ENCODE data around the gene EXOC5.

Gene EXOC5

GRCh38 chr14:57169901-57170300 is 98.8 kb downstream of the EXOC5 start:
- no peak overlapping the region for H3K4me3 ChIP-seq (replicated peaks in 1 of 2; ENCODE audit: low read depth in 2 of 2, low read length in 2 of 2)
- TF ChIP-seq, protein P1, sequence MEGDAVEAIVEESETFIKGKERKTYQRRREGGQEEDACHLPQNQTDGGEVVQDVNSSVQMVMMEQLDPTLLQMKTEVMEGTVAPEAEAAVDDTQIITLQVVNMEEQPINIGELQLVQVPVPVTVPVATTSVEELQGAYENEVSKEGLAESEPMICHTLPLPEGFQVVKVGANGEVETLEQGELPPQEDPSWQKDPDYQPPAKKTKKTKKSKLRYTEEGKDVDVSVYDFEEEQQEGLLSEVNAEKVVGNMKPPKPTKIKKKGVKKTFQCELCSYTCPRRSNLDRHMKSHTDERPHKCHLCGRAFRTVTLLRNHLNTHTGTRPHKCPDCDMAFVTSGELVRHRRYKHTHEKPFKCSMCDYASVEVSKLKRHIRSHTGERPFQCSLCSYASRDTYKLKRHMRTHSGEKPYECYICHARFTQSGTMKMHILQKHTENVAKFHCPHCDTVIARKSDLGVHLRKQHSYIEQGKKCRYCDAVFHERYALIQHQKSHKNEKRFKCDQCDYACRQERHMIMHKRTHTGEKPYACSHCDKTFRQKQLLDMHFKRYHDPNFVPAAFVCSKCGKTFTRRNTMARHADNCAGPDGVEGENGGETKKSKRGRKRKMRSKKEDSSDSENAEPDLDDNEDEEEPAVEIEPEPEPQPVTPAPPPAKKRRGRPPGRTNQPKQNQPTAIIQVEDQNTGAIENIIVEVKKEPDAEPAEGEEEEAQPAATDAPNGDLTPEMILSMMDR (IDR thresholded peaks at IDR 0.05; ENCODE audit: low read depth, low read length): no peak
- no peak for DNase-seq (ENCODE audit: low read depth in 2 of 2)

DNA sequence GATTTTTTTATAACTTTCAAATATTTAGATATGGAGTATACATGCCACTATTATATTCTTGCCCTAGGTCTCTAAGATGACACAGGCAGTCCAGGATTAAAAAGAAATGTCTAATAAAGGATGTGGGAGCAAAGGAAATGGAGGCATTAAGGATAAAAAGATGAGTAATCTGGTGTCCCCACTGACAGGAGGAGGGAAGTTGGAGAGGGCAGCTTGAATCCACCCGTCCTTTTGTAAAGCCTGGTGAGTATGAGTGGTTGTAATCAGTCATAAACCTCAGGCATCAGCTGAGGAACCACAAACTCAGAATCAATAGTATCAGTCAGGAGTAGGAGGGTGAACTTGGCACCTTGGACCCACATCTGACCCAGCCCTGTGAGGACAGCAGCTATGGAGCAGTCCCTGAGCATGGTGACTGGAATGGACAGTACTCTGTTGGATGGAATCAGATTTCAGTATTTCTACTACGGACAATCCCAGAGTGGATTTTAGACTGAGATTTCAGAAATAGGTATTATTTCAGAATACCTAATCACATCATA is 100.5 kb downstream of the EXOC5 start:
- TF ChIP-seq, protein P1 (IDR thresholded peaks at IDR 0.05; ENCODE audit: low read depth, low read length): no peak
- no peak overlapping the region for H3K4me3 ChIP-seq (replicated peaks in 1 of 2; ENCODE audit: low read depth in 2 of 2, low read length in 2 of 2)
- DNase-seq (ENCODE audit: low read depth in 2 of 2): no peak

DNA sequence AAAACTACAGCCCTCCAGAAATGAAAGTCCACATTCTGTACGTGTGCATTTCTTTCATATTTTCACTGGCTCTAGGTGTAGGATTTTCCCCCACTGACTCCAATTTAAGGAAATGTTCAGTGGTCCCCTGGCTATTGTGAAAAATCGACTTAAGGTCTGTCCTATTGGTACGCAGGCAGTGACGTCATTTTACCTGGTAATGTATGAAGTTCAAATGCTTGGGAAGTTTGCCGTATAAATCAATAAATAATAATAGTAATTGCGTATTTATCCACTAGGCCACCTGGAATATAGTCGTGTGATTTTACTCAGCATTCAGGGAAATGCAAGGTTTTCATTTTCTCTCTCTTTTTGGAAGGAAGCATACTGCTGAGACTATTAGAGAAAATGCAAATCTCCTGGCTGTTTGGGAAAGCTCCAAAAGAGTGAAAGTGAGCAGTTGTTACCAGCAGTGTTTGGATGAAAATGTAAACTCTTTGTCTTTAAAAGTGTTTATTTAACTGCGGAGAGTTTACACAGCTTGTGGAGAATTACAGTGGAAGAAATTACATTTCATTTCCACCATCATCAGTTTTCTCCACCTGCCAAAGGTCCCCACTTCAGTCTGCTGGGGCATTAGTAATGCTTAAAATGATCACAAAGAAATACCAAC is 107.0 kb downstream of the EXOC5 start:
- TF ChIP-seq, protein P1 (IDR thresholded peaks at IDR 0.05; ENCODE audit: low read depth, low read length): no peak
- no peak overlapping the region for H3K4me3 ChIP-seq (replicated peaks in 1 of 2; ENCODE audit: low read depth in 2 of 2, low read length in 2 of 2)
- DNase-seq (ENCODE audit: low read depth in 2 of 2): no peak

DNA sequence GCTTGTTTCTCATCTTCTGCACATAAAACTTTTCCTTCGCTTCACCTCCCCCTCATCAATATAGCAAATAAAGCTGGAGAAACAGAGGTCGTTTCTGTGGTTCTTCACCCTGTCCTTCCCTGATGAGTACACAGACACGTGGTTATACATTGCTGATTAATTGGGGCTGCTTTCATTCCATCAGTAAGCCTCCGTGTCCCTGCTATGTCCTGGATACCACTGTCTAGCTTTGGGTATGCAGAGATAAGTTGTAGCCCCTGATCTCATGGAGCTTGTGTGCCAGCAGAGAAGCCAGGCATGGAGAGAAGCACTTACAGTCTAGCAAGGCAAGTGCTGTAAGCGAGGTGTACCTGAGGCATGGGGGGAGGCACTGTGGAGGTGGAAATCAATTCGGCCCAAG is 108.4 kb downstream of the EXOC5 start:
- TF ChIP-seq, protein P1 (IDR thresholded peaks at IDR 0.05; ENCODE audit: low read depth, low read length): no peak
- no peak for DNase-seq (ENCODE audit: low read depth in 2 of 2)

GRCh38 chr14:57153286-57153685 is 115.4 kb downstream of the EXOC5 start:
- no peak overlapping the region for H3K4me3 ChIP-seq (replicated peaks in 1 of 2; ENCODE audit: low read depth in 2 of 2, low read length in 2 of 2)
- no peak for DNase-seq (ENCODE audit: low read depth in 2 of 2)
- TF ChIP-seq, protein P1 (IDR thresholded peaks at IDR 0.05; ENCODE audit: low read depth, low read length): no peak

More for the DNA sequence above, 108.4 kb downstream of the EXOC5 start:
- no peak overlapping the region for H3K4me3 ChIP-seq (replicated peaks in 1 of 2; ENCODE audit: low read depth in 2 of 2, low read length in 2 of 2)

Measured in cardiac fibroblast (primary cell).